Colonic mucosa (tissue), 4 donors: ENCODE results near the gene DOCK7. TPM values are rescaled to one million over a fixed set of nuclear protein-coding genes. Genes with fewer than 3 reads are reported as not detected.
"Not testable (repeated sequence)": the region's sequence is repeated elsewhere in the genome, so short reads cannot be mapped to it uniquely, and the experiment has no call there.

Source experiments
- DNase-seq: peaks from one replicate; pipeline ENCODE4 v3.0.0-alpha.2; 2020
- H3K27ac ChIP-seq: fragments of 200-600 bp; one replicate; pipeline ENCODE4 v1.8.0; 2021
- H3K27me3 ChIP-seq: fragments of 200-600 bp; one replicate; pipeline ENCODE4 v1.8.0; 2021
- H3K36me3 ChIP-seq: fragments of 200-600 bp; one replicate; pipeline ENCODE4 v1.8.0; 2021
- H3K4me1 ChIP-seq: fragments of 200-600 bp; one replicate; pipeline ENCODE4 v1.8.0; 2021; ENCODE audit warnings: mild to moderate bottlenecking
- H3K4me3 ChIP-seq: fragments of 200-600 bp; one replicate; pipeline ENCODE4 v1.8.0; 2021
- H3K9ac ChIP-seq, 2 donors: one replicate each; pipeline ENCODE4 v1.7.0; 2013; ENCODE audit warnings: control low read depth in 2 of 2, low read depth in 2 of 2, low read length in 2 of 2
- H3K9me3 ChIP-seq: fragments of 200-600 bp; one replicate; pipeline ENCODE4 v1.8.0; 2021
- CTCF ChIP-seq: fragments of 200-600 bp; IDR thresholded peaks from one replicate; pipeline ENCODE4 v1.8.0; 2022; ENCODE audit warnings: antibody characterized with exemption, mild to moderate bottlenecking
- intact Hi-C: fragments of 100-400 bp; cut with DNase I; formaldehyde crosslinking; loops from one replicate; pipeline ENCODE4 v1.14.1; 2022
- total RNA-seq, 2 donors: library from RNA; stranded (reverse); fragmentation: NEBNext Ultra II Directional in 1 of 2; extraction: Animal tissue kit (Norgen Biotek cat#: 25700) in 1 of 2; gene quantifications; one replicate each; pipeline ENCODE4 v1.2.1, GENCODE V29; 2021
- donor health status: healthy.
- donor health status: DM: no; HTN: no; CAD: no.
- donor health status: DM: no; HTN: no; CAD: no.

The DOCK7 gene
- total RNA-seq, 2 donors from 2014 or later, result 44.9 to 53.7 TPM

GRCh38 chr1:62572476-62572875 lies 115.7 kb downstream of the DOCK7 start:
- intact Hi-C loops, result no loop called here
- no peaks in the 10 kb centered on the region for H3K4me1 ChIP-seq
- H3K9me3 ChIP-seq, result no peaks in the 10 kb centered on the region
- no peak overlapping the region for H3K4me3 ChIP-seq
- no peak overlapping the region for H3K27ac ChIP-seq
- H3K27me3 ChIP-seq, result no peaks in the 10 kb centered on the region
- H3K9ac ChIP-seq, result no peak overlapping the region
- no peak for TF ChIP-seq CTCF
- no peak for DNase-seq
- H3K36me3 ChIP-seq, result no peaks in the 10 kb centered on the region

GRCh38 chr1:62571517-62571916 lies 116.7 kb downstream of the DOCK7 start:
- H3K4me3 ChIP-seq, H3K9ac ChIP-seq, H3K27ac ChIP-seq, H3K36me3 ChIP-seq, H3K27me3 ChIP-seq, DNase-seq, H3K9me3 ChIP-seq, H3K4me1 ChIP-seq, intact Hi-C loops: not testable (repeated sequence)

GRCh38 chr1:62567926-62568325 lies 120.3 kb downstream of the DOCK7 start:
- DNase-seq, H3K36me3 ChIP-seq, H3K4me1 ChIP-seq, H3K9ac ChIP-seq, H3K27ac ChIP-seq, H3K4me3 ChIP-seq, H3K9me3 ChIP-seq, intact Hi-C loops, H3K27me3 ChIP-seq: not testable (repeated sequence)

- H3K4me1 ChIP-seq, H3K36me3 ChIP-seq, H3K27ac ChIP-seq, H3K9me3 ChIP-seq, H3K9ac ChIP-seq, H3K4me3 ChIP-seq, intact Hi-C loops, H3K27me3 ChIP-seq, DNase-seq: not testable (repeated sequence)
Measured at GRCh38 chr1:62567182-62567581, 121.0 kb downstream of the DOCK7 start.

- no peak for TF ChIP-seq CTCF
- H3K9ac ChIP-seq, result no peak overlapping the region
Measured at GRCh38 chr1:62561306-62561705, 126.9 kb downstream of the DOCK7 start.

GRCh38 chr1:62544570-62544969 lies 143.6 kb downstream of the DOCK7 start:
- DNase-seq, result no peak
- no peak overlapping the region for H3K27ac ChIP-seq
- no peak for TF ChIP-seq CTCF
- H3K36me3 ChIP-seq, result no peaks in the 10 kb centered on the region
- no peaks in the 10 kb centered on the region for H3K9me3 ChIP-seq
- H3K4me1 ChIP-seq, result no peaks in the 10 kb centered on the region
- intact Hi-C loops, result no loop called here
- H3K27me3 ChIP-seq, result no peaks in the 10 kb centered on the region
- H3K4me3 ChIP-seq, result no peak overlapping the region
- no peak overlapping the region for H3K9ac ChIP-seq

More at GRCh38 chr1:62561306-62561705, 126.9 kb downstream of the DOCK7 start:
- intact Hi-C loops, result no loop called here
- H3K27me3 ChIP-seq, result no peaks in the 10 kb centered on the region
- no peak overlapping the region for H3K4me3 ChIP-seq
- no peak for DNase-seq
- no peak overlapping the region for H3K27ac ChIP-seq
- H3K9me3 ChIP-seq, result no peaks in the 10 kb centered on the region
- no peaks in the 10 kb centered on the region for H3K4me1 ChIP-seq
- no peaks in the 10 kb centered on the region for H3K36me3 ChIP-seq

- H3K36me3 ChIP-seq, result no peaks in the 10 kb centered on the region
- H3K27me3 ChIP-seq, result no peaks in the 10 kb centered on the region
- intact Hi-C loops, result no loop called here
- DNase-seq, result no peak
- H3K4me1 ChIP-seq, result no peaks in the 10 kb centered on the region
- TF ChIP-seq CTCF, result no peak
- no peaks in the 10 kb centered on the region for H3K9me3 ChIP-seq
- H3K4me3 ChIP-seq, result no peak overlapping the region
- no peak overlapping the region for H3K9ac ChIP-seq
- H3K27ac ChIP-seq, result no peak overlapping the region
Measured at GRCh38 chr1:62541048-62541447, 147.1 kb downstream of the DOCK7 start.
